ENCODE measurements around the gene SLC35B2. TPM values are rescaled to one million over a fixed set of nuclear protein-coding genes. Genes with fewer than 3 reads are reported as not detected.
A peak's percentile ranks its signal among the peaks of the same experiment; 100 is the strongest.

The SLC35B2 gene
- total RNA-seq, 1 donor from 2014 or later: 33.9 TPM

- no peaks in the 10 kb centered on the region for H3K9me3 Mint-ChIP-seq
- Histone ChIP-seq H3K79me2 (ENCODE audit: low read depth) (peaks cover 6% of the 10 kb centered on the region), H3K4me1 (peaks cover 34% of the 10 kb centered on the region), H3F3A (ENCODE audit: low read depth) (peaks cover 28% of the 10 kb centered on the region), H3K36me3 (no peaks in the 10 kb centered on the region), H3K9ac (no peak overlapping the region), H3K9me3 (ENCODE audit: low read depth) (no peaks in the 10 kb centered on the region), H3K27ac (no peak overlapping the region), H4K20me1 (ENCODE audit: low read depth) (peaks cover 3% of the 10 kb centered on the region), H3K27me3 (peaks cover 20% of the 10 kb centered on the region), H2AFZ (replicated peaks) (no peak overlapping the region), H3K4me3 (no peak overlapping the region), H3K4me2 (peak overlapping the region; percentile 91)
- TF ChIP-seq EZH2 (IDR thresholded peaks at IDR 0.05) (no peak), EZH2phosphoT487 (IDR thresholded peaks at IDR 0.05) (no peak)
- TF ChIP-seq, protein P1, sequence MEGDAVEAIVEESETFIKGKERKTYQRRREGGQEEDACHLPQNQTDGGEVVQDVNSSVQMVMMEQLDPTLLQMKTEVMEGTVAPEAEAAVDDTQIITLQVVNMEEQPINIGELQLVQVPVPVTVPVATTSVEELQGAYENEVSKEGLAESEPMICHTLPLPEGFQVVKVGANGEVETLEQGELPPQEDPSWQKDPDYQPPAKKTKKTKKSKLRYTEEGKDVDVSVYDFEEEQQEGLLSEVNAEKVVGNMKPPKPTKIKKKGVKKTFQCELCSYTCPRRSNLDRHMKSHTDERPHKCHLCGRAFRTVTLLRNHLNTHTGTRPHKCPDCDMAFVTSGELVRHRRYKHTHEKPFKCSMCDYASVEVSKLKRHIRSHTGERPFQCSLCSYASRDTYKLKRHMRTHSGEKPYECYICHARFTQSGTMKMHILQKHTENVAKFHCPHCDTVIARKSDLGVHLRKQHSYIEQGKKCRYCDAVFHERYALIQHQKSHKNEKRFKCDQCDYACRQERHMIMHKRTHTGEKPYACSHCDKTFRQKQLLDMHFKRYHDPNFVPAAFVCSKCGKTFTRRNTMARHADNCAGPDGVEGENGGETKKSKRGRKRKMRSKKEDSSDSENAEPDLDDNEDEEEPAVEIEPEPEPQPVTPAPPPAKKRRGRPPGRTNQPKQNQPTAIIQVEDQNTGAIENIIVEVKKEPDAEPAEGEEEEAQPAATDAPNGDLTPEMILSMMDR (IDR thresholded peaks at IDR 0.05): no peak
- peak overlapping the region; percentile 67 for H3K27ac Mint-ChIP-seq
- H3K36me3 Mint-ChIP-seq: peaks cover 2% of the 10 kb centered on the region
- no peak for DNase-seq (ENCODE audit: low spot score)
- H3K27me3 Mint-ChIP-seq (ENCODE audit: insufficient read depth, low read depth): peaks cover 6% of the 10 kb centered on the region
- H3K4me3 Mint-ChIP-seq: peak overlapping the region; percentile 89
- H3K4me1 Mint-ChIP-seq: peaks cover 55% of the 10 kb centered on the region
Measured at GRCh38 chr6:44269178-44269920, 12.0 kb upstream of the SLC35B2 start.

DNA sequence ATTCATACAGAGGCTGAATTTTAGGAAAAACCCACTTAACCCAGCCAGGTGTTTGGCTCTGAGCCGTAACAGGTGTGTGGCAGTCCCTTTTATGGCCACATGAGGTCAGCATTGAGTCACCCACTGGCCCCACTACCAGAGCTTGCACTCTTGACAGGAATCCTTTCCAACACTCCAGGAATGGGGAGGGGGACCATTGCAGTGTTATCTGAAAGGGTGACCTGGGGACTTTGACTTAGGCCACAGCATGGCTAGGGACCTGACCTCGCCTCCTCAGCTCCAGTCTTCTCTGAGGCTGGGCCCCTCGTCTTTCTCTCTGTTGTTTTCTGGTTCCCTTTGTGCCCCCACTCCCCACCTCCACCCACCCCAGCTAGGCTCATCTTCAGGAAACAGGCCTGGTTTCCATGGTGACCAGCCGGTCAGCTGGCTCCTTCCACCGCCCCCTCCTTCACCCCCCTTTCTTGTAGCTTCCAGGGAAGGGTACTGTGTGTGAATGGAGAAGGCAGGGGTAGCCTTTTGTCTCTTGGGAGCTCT lies 10.8 kb upstream of the SLC35B2 start:
- Histone ChIP-seq H2AFZ (replicated peaks) (peak overlapping the region; percentile 52), H3K4me2 (peak overlapping the region; percentile 77), H3K4me1 (peaks cover 46% of the 10 kb centered on the region), H3K36me3 (no peaks in the 10 kb centered on the region), H3F3A (ENCODE audit: low read depth) (peaks cover 28% of the 10 kb centered on the region), H3K27me3 (peaks cover 19% of the 10 kb centered on the region), H3K9ac (no peak overlapping the region), H4K20me1 (ENCODE audit: low read depth) (peaks cover 10% of the 10 kb centered on the region), H3K9me3 (ENCODE audit: low read depth) (no peaks in the 10 kb centered on the region), H3K27ac (no peak overlapping the region), H3K79me2 (ENCODE audit: low read depth) (peaks cover 14% of the 10 kb centered on the region), H3K4me3 (peak overlapping the region; percentile 34)
- Mint-ChIP-seq H3K36me3 (no peaks in the 10 kb centered on the region), H3K27ac (peak overlapping the region; percentile 67), H3K9me3 (no peaks in the 10 kb centered on the region), H3K4me1 (peaks cover 64% of the 10 kb centered on the region), H3K27me3 (ENCODE audit: insufficient read depth, low read depth) (peaks cover 2% of the 10 kb centered on the region), H3K4me3 (peak overlapping the region; percentile 89)
- peak; percentile 87 for DNase-seq (ENCODE audit: low spot score)
- TF ChIP-seq, protein P1 (IDR thresholded peaks at IDR 0.05): peak; percentile 93
- TF ChIP-seq EZH2phosphoT487 (IDR thresholded peaks at IDR 0.05) (no peak), EZH2 (IDR thresholded peaks at IDR 0.05) (no peak)

DNA sequence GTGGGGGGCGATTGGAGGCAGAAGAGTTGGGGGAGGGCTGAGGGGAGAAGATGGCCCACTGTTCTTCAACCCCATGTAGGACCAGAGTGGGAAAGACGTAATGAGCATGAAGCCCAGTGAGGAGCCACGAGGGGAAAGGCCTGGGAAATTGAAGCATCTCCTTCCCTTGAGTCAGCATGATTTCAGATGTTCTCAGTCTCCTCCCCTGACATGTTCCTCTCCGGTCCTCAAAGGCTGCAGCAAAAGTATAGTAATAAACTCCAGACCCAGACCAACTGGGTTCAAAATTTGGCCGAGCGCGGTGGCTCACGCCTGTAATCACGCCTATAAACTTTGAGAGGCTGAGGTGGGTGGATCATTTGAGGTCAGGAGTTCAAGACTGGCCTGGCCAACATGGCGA lies 9.9 kb upstream of the SLC35B2 start:
- peaks cover 69% of the 10 kb centered on the region for H3K4me1 Mint-ChIP-seq
- TF ChIP-seq EZH2phosphoT487 (IDR thresholded peaks at IDR 0.05) (no peak), EZH2 (IDR thresholded peaks at IDR 0.05) (no peak)
- TF ChIP-seq, protein P1 (IDR thresholded peaks at IDR 0.05): no peak
- no peaks in the 10 kb centered on the region for H3K9me3 ChIP-seq (ENCODE audit: low read depth)
- no peaks in the 10 kb centered on the region for H3K9me3 Mint-ChIP-seq
- H3K9ac ChIP-seq: no peak overlapping the region
- H3F3A ChIP-seq (ENCODE audit: low read depth): peaks cover 28% of the 10 kb centered on the region
- H3K79me2 ChIP-seq (ENCODE audit: low read depth): peaks cover 14% of the 10 kb centered on the region
- no peak for DNase-seq (ENCODE audit: low spot score)
- no peak overlapping the region for H2AFZ ChIP-seq (replicated peaks)
- no peak overlapping the region for H3K27ac Mint-ChIP-seq
- H3K27me3 Mint-ChIP-seq (ENCODE audit: insufficient read depth, low read depth): peaks cover 2% of the 10 kb centered on the region
- peak overlapping the region; percentile 89 for H3K4me3 Mint-ChIP-seq
- peaks cover 47% of the 10 kb centered on the region for H3K4me1 ChIP-seq
- H3K36me3 Mint-ChIP-seq: no peaks in the 10 kb centered on the region
- H3K27me3 ChIP-seq: peaks cover 19% of the 10 kb centered on the region
- peaks cover 10% of the 10 kb centered on the region for H4K20me1 ChIP-seq (ENCODE audit: low read depth)
- no peak overlapping the region for H3K4me2 ChIP-seq
- H3K4me3 ChIP-seq: no peak overlapping the region
- H3K36me3 ChIP-seq: no peaks in the 10 kb centered on the region
- no peak overlapping the region for H3K27ac ChIP-seq

All from neural progenitor cell (in vitro differentiated cells).